ENCODE measurements around the gene MRPL24.
A peak's percentile ranks its signal among the peaks of the same experiment; 100 is the strongest.
"Not testable (repeated sequence)": the region's sequence is repeated elsewhere in the genome, so short reads cannot be mapped to it uniquely, and the experiment has no call there.

MRPL24 gene

DNA sequence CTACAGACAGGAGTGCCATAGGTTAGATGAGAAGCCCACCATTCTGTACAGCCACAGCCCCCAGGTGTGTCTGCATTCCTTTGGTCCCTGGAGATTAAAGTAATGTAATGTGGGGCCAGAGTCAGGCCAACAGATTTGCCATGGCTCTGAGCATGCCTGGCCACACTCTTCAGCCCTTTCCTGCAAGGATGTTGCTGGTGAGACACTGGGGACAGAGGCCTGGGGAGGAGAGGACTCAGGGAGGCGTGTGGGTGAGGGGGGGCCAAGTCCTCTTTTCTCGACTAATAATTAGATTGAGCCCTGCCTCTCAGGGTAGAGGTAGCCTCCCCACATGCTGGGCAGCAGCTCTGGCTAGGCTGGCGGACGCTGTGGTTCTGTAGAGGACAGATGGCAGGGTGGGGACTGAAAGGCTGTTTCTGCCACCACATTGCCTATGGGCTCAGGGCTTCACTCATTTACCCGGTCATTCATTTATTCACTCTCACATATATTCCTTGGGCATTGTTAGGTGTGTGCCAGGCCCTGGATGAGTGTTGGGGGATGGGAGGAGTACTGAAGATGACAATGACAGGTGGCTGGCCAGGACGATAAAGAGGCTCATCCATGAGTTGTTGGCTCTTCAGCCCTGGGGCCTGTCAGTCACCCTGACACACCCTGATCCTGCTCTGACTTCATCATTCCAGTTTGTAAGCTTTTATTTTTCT is 19.4 kb upstream of the MRPL24 start:
- no peak for DNase-seq (ENCODE audit: low spot score)

DNA sequence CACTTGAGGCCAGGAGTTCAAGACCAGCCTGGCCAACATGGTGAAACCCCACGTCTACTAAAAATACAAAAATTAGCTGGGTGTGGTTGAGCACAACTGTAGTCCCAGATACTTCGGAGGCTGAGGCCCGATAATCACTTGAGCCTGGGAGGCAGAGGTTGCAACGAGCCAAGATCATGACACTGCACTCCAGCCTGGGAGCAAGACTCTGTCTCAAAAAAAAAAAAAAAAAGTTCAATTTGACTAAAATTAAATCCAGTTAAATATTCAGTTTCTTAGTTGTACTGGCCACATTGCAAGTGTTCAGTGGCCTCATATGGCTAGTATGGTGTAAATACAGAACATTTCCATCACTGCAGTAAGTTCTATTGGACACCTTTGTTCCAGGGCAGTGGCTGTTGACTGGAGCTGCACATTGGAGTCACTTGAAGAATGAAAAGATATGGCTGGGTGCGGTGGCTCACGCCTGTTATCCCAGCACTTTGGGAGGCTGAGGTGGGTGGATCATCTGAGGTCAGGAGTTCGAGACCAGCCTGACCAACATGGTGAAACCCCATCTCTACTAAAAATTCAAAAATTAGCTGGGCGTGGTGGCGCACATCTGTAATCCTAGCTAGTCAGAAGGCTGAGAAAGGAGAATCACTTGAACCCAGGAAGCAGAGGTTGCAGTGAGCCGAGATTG is 16.8 kb upstream of the MRPL24 start:
- DNase-seq (ENCODE audit: low spot score): not testable (repeated sequence)

DNA sequence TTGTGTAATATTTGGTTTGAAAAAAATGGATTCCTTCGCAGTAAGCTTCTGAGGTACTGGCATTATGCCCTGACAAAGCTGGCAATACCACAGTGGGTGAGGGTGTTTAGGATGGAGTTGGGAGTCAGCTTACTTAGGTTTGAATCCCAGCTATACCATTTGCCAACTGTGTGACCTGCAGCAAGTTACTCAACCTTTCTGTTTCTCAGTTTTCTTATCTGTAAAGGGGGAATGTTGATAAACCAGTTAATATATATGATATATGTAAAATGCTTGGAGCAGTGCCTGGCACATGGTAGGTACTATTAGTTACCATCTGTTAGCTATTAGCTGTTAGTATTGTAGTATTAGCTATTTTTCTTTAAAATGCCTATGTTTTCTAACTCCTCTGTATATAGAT is 15.5 kb upstream of the MRPL24 start:
- no peak for DNase-seq (ENCODE audit: low spot score)

DNA sequence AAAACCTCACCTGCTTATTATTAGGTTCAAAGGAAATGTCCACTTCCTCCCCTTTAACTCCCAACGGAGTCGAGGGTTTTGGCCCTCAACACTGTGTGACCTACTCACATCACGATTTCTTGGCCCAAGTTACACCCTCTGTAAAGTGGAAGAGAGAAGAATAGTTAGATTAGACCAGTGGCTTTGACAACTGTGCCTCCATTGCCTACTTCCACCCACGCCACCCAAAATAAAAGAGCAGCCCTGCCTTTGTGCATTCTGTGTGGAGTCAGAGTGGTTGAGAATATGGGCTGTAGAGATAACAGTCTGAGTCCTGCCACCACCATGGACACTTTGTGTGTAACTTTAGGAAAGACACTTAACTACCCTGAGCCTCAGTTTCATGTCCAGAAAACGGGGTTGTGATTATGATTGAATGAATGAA is 14.7 kb upstream of the MRPL24 start:
- no peak for DNase-seq (ENCODE audit: low spot score)

DNA sequence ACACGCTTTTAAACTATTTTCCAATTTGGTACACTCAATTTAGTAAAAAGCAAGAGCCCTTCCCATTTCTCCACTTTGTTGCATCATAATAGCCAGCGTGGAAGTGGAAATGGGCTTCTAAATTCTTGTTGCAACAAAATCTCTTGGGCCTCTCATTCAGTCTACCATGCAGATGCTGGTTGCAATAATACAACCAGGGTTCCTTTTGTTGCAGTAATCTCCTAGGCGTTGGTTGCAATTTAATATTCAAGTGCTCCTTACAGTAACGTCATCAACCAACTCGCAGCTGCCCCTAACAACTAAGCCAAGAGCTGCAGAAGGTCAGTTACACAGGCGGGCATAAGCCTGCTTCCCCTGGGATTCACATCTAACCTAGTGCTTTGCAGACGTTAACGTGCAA is 13.3 kb upstream of the MRPL24 start:
- no peak for DNase-seq (ENCODE audit: low spot score)

DNA sequence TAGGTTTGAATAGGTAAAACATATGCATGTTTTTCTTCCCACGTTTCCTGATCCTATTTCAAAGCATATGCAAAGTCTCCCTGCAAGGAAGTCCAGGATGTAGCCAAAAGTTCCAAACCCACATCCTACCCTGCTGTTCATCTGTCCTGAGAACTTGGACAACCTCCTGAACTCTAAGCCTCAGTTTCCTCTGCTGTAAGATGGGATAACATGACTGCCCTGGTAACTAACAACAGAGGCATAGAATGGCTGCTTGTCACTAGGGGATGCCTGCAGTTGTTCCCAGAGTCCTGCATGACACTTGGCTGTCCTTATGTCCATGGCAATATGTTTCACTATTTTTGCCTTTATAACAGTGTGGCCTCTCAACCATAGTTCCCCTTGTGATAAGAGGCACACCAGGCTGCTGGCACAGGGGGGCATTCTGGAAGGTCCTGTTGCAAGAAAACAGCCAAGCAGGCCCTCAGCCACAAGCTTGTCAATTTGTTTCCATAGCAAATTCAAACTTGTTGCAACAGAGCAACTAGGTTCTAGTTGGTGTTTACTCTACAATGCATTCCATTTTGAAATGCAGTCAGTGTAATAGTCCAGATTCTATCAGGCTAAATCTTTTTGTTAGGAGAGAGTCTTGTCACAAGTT is 12.1 kb upstream of the MRPL24 start:
- no peak for DNase-seq (ENCODE audit: low spot score)

DNA sequence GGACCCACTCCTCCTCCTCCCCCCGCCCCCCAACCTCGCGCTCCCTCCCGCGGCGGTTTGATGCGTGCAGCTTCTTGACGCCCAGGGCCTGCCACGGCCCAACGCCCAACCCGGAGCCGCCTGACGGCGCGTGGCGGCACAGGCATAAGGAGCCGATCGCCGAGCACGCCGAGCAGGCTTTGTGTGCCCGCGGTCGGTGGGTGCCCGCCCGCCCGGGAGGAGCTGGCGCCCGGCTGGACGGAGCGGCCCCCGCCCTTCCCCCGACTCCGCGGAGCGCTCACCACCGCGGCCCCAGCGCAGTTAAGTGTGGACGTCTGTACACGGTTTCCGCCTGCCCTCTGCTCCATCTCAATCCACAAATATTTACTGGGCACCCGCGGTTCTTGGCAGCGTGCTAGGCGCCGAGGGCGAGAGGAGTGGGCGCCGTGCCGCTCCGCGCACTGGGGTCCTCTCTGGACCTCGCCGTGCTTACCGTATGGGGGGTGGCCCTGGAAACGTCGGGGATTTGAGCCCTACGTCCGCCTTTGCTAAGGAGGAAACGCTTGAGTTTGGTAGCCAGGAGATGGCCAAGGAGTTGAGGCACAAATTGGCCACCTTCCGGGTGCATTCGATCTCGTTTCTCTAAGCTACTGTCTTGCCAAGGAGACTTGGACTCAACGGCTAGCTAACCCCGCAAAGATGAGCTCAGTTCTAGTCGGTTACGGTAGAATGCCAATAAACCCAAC is 11.0 kb upstream of the MRPL24 start:
- DNase-seq (ENCODE audit: low spot score): peak; percentile 97

DNA sequence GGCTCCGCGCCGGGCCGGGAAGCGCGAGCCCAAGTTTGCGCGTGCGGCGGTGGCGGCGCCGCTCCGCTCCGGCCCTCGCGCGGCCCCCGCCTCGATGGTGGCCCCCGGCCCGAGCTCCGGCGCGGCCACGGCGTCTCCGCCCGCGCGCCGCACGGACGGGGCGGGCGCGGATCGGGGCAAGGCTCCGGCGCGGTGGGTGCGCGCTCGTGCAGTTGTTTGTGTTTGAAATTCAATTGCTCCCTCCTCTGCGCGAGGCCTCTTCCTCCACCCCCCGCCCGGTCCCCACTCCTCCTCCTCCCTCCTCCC is 10.5 kb upstream of the MRPL24 start, which contains the start of gene HDGF:
HDGF (minus strand) TSS at position 225 of the 306 bp plus-strand sequence. CDS start 246 bp downstream, outside the sequence.
- no peak for DNase-seq (ENCODE audit: low spot score)

DNA sequence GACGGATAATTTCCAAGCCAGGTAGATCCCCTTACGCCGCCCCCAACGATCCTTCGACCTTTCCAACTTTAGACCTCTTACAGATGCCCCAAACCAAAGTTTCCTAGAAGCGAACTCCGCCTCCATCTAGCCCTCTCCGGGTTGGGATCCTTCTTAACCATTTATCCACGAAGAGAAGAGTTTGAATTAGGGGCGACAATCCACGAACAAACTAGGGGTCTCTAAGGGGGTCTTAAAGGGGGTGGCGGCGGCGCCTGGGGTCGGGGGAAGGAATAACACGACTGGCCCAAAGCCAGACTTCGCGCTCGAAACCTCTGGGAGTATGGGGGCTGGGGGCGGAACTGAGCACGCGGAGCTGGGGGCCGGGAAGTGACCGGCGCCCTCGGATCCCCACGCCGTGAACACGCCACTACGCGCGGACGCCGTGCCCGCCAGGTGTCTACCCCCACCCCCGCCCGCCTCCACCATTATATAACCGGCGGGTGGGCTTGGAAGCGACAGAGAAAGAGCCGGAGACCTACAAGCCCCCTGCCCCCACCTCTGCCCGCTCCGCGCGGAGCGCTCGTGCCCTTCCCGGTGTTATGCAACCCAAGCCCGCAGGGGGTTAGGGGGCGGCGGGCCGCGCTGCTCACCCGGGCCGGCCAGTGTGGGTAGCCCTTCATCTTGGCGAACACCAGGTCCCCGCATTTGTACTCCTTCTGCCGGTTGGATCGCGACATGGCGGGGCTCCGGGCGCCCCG is 10.0 kb upstream of the MRPL24 start:
- DNase-seq (ENCODE audit: low spot score): no peak

DNA sequence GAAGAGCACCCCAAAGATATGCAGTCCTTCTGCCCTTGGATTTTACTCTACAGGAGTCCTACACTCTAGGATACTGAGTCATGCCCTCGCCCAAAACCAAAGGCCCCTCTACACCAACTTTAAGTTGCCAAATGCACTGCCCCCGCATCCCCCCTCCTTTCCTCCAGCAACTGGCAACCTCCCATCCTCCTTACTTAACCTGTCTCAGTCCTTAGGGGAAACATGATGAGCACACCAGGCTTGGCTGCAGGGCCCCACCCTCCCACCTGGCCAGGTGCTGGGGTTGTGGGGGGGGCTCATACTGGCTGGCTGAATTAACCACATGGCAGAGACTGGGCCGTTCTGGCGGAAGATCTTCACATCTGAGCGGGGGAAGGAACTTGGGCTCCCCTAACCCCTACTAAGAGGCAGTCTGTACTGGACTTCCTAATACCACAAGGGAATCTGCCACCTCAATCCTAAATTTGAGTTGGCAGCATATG is 9.3 kb upstream of the MRPL24 start:
- DNase-seq (ENCODE audit: low spot score): peak; percentile 51

DNA sequence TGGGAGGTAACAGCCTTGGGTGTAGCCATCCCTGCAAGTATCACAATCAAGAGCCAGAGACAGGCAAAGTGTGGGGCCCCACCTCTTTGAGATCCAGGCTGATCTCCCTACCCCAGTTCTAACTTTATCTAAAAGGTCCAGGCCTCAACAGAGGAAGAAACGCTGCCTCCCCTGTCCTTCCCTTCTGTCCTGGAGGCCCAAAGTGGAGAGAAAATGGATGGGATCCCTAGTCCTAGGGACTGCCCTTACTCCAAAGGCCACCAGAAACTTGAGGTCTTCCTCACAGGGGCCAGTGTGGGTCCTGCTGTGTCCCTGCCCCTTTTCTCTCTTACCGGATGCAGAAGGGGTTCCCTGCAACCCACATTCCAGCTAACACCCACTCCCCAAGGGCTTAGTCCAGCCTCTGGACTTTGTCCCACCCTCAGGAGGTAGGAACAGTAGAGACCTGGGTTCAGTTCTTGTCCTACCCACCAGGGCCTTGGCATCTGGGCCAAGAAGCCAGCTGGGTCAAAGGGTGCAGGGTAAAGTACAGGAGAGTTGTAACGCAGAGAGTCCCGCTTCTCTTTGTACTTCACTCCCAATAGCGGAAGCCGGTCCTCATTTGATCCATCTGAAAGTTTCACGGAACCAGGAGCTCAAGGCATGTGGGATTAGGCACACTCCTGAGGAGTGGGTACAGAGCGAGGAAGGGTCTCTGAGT is 8.7 kb upstream of the MRPL24 start:
- DNase-seq (ENCODE audit: low spot score): no peak

DNA sequence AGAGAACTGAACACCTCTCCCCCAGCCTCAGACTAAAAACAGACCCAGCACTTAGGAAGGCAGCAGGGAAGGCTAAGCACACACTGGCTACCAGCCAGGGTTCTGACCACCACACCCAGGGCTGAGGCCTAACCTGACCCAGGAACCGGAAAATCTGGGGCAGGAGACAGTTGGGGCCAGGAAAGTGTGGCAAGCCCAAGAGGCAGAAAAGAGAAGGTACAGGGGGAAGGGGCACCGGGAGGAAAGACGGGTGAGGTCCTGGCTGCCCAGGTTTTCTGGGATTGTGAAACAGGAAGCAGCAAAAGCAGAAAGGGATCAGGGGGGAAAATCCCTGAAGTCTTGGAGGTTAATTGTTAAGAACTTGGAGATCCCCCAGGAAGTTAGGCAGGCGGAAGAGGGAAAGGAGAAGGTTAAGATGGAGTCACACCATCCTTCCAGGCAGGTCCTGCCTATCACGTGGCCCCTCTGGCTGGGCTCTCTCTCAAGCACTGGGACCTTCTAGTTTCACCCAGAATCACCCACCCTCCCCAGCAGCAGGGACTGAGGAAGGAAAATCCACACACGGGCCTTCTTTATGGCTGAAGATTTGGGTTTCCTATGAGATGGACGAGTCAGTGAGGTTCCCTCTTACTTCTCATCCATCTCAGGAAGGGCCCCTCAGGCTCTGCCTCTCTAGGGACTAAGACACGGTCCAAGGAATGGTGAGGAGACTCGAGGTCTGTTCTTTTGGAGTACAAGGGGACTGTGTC is 8.0 kb upstream of the MRPL24 start:
- no peak for DNase-seq (ENCODE audit: low spot score)

DNA sequence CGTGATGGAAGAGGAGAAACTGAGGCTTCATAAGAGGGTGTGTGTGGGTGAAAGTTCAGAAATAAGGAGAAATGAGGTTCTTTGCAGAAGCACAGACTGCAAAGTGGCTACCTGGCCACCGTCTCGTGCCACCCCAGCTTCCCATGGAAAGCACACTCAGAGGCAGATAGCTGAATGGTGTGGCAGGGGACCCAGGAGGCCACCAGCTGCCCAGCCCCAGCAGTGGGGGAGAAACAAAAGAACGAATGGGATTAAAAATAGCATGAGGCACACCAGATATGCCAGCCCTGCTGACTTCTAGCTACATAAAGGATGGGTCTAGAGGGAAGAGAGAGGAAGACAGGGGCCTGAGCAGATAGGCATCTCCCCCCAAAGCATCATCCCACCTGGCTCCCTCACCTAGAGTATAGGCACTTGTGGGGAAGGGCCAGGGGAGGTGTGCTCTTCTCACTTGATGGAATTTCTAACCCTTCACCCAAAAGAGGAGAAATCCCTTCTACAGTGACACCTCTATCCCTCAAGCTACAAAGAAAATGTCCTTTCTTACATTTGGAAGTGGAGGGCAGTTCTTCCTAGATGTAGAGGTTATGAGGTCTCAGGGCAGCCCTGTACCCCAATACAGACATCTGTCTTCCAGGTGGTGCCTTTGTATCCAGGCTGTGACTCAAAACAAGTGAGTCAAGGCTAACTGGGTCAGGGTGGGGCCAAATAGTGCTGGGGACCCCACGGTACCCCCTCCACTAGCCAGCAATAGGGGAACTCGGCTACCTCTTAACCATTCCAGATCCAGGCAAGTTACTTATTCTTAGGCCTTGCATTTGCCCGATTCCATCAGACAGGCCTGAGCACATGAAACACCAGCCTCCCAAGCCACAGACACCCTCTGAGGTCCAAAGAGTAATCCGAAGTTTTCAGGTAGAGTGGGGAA is 7.1 kb upstream of the MRPL24 start:
- DNase-seq (ENCODE audit: low spot score): peak; percentile 47

DNA sequence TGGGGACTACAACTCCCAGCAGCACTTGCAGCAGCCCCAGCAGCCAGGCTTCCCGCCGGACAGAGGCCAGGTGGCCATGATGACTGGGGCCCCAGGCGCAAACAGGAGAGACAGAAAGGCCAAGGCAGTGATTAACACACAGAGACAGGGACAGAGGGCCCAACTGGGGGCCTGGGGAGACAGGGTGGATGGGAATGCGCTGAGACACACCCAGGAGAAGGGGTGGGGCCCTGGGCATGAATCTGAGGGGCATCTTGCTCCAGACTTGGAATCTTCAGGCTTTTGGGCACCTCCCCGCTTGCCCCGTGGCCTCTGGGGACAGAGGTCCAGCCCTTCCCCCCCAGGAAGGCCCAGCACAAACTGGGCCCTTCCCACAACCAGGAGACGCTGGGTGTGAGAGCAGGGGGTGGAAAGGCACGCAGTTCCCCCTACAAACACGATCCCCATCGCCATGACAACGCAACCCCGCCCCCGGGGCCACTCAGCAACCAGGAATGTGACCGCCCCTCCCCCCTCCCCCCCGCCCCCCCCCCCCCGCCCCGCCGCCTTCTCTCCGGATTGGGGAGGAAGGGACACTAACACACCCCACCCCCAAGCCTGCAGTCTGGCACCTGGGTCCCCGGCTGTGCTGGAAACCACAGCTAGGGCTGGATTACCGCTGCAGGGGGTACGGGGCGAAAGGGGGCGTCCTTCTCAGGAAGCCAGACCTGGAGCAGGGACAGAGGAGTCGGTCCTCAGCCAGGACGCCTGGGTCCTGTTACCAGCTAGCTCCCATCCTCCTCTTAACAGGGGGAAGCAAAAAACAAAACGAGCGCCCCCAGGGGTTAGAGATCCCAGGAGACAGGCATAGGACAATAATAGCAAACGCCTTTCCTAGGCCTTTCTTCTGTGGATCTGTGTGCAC is 6.1 kb upstream of the MRPL24 start:
- DNase-seq (ENCODE audit: low spot score): peak; percentile 88

DNA sequence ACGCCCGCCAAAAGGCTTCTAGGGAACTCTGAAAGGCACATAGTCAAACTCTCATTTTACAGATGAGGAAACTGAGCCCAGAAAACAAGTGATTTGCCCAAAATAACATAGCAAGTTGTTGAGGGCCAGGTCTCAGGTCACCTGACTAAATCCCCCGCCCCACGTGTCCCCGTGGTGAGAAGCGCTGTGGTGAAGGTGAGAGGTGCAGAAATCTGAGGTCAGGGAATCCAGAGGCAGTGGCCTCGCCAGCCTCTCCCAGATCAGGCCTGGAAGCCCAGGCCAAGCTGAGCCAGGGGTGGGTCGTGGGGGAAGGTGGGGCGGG is 5.5 kb upstream of the MRPL24 start:
- DNase-seq (ENCODE audit: low spot score): no peak

DNA sequence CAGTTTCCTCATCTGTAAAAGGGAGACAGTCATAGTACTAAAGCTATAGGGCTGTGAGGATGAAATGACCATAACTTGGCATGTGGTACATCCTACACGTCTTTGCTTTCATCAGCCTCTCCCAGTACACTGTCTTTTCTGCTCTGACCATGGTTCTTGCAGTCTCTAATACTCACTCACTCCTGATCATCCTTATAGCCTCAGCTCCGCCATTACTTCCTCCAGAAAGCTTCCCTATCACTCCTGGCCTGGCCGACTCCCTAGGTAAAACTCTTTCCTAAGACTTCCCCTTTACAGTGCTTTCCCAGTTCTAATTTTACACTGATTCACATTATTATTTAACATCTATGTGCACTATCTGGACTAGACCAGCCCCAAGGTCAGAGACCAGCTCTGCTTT is 5.0 kb upstream of the MRPL24 start:
- DNase-seq (ENCODE audit: low spot score): no peak

DNA sequence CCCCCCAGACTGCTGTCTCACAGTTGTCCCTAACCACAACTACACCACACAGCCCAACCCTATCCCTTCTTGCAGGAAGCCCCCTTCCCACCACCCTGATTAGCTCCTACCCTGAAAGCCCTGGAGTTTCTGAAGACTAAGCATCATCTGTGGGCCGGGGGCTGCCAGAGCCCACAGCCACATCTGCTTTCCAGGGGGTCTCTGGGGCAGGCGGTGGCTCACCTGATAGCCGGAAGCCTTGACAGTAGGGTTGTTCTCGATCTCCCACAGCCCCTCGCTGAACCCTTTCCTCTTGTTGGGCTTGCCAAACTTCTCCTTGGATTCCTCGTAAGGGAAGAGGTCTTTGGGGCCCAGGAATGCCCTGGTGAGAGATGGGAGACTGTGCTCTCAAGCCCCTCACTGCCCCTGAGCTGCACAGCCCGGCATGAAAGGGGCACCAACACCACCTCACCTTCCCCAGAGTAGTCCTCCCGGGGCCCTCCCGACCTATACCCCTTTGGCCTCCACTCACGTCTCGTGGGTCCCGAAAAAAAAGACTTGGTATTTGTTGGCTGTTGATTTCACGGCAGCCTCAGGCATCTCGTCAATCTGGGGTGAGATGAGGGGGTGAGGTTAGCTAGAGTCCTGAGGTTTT is 4.0 kb upstream of the MRPL24 start:
- no peak for DNase-seq (ENCODE audit: low spot score)

DNA sequence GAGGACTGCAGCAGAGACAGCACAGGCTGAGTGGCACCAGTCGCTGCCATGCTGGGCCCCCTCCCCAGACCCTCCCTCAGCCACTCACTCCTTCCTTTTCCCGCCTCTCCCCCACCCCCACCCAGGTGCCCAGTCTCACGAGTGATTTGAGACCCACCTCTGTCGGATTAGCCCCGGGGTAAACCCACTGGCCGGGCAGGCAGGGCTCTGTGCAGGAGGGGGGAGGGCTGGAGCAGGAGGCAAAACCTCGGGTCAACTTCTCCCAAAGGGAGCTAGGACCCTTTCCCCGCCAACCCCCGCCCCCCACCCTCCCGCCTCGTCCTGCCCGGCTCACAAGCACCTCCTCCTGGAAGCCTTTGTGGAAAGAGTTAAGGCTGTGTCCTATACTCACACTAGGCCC is 3.5 kb upstream of the MRPL24 start:
- no peak for DNase-seq (ENCODE audit: low spot score)
